Endothelial cell of umbilical vein (primary cell): ENCODE measurements around the gene GTF3C2. TPM values are rescaled to one million over a fixed set of nuclear protein-coding genes. Genes with fewer than 3 reads are reported as not detected.

Experiments used
- BruUV-seq: library from RNA; stranded (reverse); fragments of 400-500 nt; replicated peaks from 2 replicates; lab custom pipeline; 2021; lab: Mats Ljungman, UMichigan
- CTCF ChIA-PET: fragments of 300-600, 350-600 bp; sonication (Branson Sonifier 250); formaldehyde crosslinking; loops from one replicate; lab custom pipeline; 2021; ENCODE audit warnings: antibody characterized with exemption, inconsistent platforms; lab: Charles Lee
- POLR2A ChIA-PET: fragments of 300-600, 350-600 bp; sonication (Branson Sonifier 250); formaldehyde crosslinking; loops from one replicate; lab custom pipeline; 2021; ENCODE audit warnings: antibody characterized with exemption, inconsistent platforms; lab: Charles Lee
- DNase-seq: peaks from one replicate; pipeline ENCODE4 v3.0.0-alpha.2; 2011; ENCODE audit warnings: low read depth, low spot score
- FAIRE-seq: peaks from 2 replicates; lab custom pipeline; 2011; peaks lifted over from hg19 to GRCh38; lab: Jason Lieb, UNC
- H2AFZ ChIP-seq: 2 replicates; pipeline ENCODE4 v1.6.0; 2012; ENCODE audit warnings: low read depth, low read length, control low read depth, inconsistent platforms
- H3K27ac ChIP-seq: 2 replicates; pipeline ENCODE4 v1.5.1; 2011; ENCODE audit warnings: low read depth, mild to moderate bottlenecking, control low read depth, low read length, moderate library complexity; ENCODE audit not compliant: insufficient read depth
- H3K27me3 ChIP-seq, 2 experiments: 2 replicates each; pipeline versions ENCODE4 v1.6.0 to v1.6.1; 2011; ENCODE audit warnings: low read length in 2 of 2, mixed read lengths in 1 of 2; ENCODE audit not compliant: control insufficient read depth in 2 of 2, insufficient read depth in 2 of 2
- H3K36me3 ChIP-seq, 2 experiments: 2 replicates in 1 of 2; 3 replicates in 1 of 2; pipeline ENCODE4 v1.5.1; 2011; ENCODE audit warnings: low read length in 2 of 2, mild to moderate bottlenecking in 1 of 2, moderate library complexity in 1 of 2; ENCODE audit not compliant: control insufficient read depth in 2 of 2, insufficient read depth in 2 of 2; ENCODE audit errors: extremely low read depth in 1 of 2
- H3K4me1 ChIP-seq: 3 replicates; pipeline ENCODE4 v1.5.1; 2011; ENCODE audit warnings: mild to moderate bottlenecking, low read length; ENCODE audit not compliant: control insufficient read depth, insufficient read depth; ENCODE audit errors: extremely low read depth
- H3K4me2 ChIP-seq: 2 replicates; pipeline ENCODE4 v1.6.1; 2011; ENCODE audit warnings: low read length, control low read depth, mixed read lengths; ENCODE audit not compliant: insufficient read depth
- H3K4me3 ChIP-seq, 3 experiments: fragments of 200-600 bp in 1 of 3; sonication (generic), shearing (Covaris generic) in 1 of 3; replicated peaks in 1 of 3; 2 replicates each; pipeline ENCODE4 v1.5.1; 2011 to 2016; ENCODE audit warnings: control low read depth in 3 of 3, low read length in 3 of 3, mild to moderate bottlenecking in 2 of 3, inconsistent platforms in 1 of 3, low read depth in 1 of 3, moderate library complexity in 1 of 3; ENCODE audit not compliant: insufficient read depth in 1 of 3
- H3K79me2 ChIP-seq: 2 replicates; pipeline ENCODE4 v1.6.0; 2012; ENCODE audit warnings: low read length, inconsistent platforms; ENCODE audit not compliant: control insufficient read depth, insufficient read depth
- H3K9ac ChIP-seq: replicated peaks from 2 replicates; pipeline ENCODE3; 2011; ENCODE audit warnings: low read length, control low read depth; ENCODE audit not compliant: insufficient read depth; ENCODE audit errors: extremely low read depth
- H3K9me1 ChIP-seq: replicated peaks from 3 replicates; pipeline ENCODE4 v1.6.0; 2011; ENCODE audit warnings: mild to moderate bottlenecking, low read length; ENCODE audit not compliant: control insufficient read depth, insufficient read depth; ENCODE audit errors: extremely low read depth
- H3K9me3 ChIP-seq: replicated peaks from 2 replicates; pipeline ENCODE4 v1.5.1; 2012; ENCODE audit warnings: low read length, inconsistent platforms; ENCODE audit not compliant: control insufficient read depth, insufficient read depth
- H4K20me1 ChIP-seq: replicated peaks from 2 replicates; pipeline ENCODE3; 2011; ENCODE audit warnings: mild to moderate bottlenecking, low read length; ENCODE audit not compliant: control insufficient read depth, insufficient read depth; ENCODE audit errors: extremely low read depth
- EZH2 ChIP-seq: IDR thresholded peaks from 2 replicates; pipeline ENCODE4 v1.6.1; 2012; ENCODE audit warnings: borderline replicate concordance, low read depth, mild to moderate bottlenecking, moderate library complexity, low read length, inconsistent platforms; ENCODE audit not compliant: severe bottlenecking
- FOS ChIP-seq: IDR thresholded peaks from 2 replicates; pipeline ENCODE4 v1.6.1; 2011; ENCODE audit warnings: mild to moderate bottlenecking, low read length, moderate library complexity, borderline replicate concordance; ENCODE audit not compliant: insufficient read depth
- GATA2 ChIP-seq: IDR thresholded peaks from 2 replicates; pipeline ENCODE4 v1.7.0; 2011; ENCODE audit warnings: low read depth, mild to moderate bottlenecking, moderate library complexity, mixed read lengths, low read length; ENCODE audit not compliant: insufficient read length, insufficient read depth
- JUN ChIP-seq: IDR thresholded peaks from 2 replicates; pipeline ENCODE4 v1.6.1; 2011; ENCODE audit warnings: borderline replicate concordance, low read depth; ENCODE audit not compliant: insufficient read length, insufficient read depth
- MYC ChIP-seq: IDR thresholded peaks from one replicate; pipeline ENCODE4 v1.6.1; 2011; ENCODE audit warnings: mild to moderate bottlenecking, low read depth, low read length
- POLR2A ChIP-seq: IDR thresholded peaks from 2 replicates; pipeline ENCODE4 v1.6.1; 2012; ENCODE audit warnings: low read depth, mild to moderate bottlenecking, control low read depth, low read length
- POLR2AphosphoS5 ChIP-seq: IDR thresholded peaks from 2 replicates; pipeline ENCODE4 v1.6.1; 2012; ENCODE audit warnings: low read depth, mild to moderate bottlenecking, control low read depth, low read length, moderate library complexity; ENCODE audit not compliant: insufficient read depth
- dilution Hi-C: fragments of 300-500 bp; cut with MboI; formaldehyde crosslinking; loops from one replicate; pipeline ENCODE4 v1.15.0; 2019; ENCODE audit warnings: low sequenced_read_pairs; ENCODE audit not compliant: extremely low pct_ligation_motif_present
- intact Hi-C: fragments of 100-400 bp; cut with micrococcal nuclease; formaldehyde crosslinking; loops from one replicate; pipeline ENCODE4 v1.10.0; 2022
- polyA plus RNA-seq, 4 experiments: library from polyadenylated mRNA; depleted of rRNA in 3 of 4; stranded (reverse) in 3 of 4; unstranded in 1 of 4; fragments of >200 nt; gene quantifications; 2 replicates each; pipeline versions ENCODE4 v1.2.1 to v1.2.3, GENCODE V29; 2011 to 2012; ENCODE audit warnings: missing spikeins in 1 of 4
- total RNA-seq: library from RNA; stranded (reverse); gene quantifications from 2 replicates; pipeline ENCODE4 v1.2.3, GENCODE V29; 2021
- TF ChIP-seq, protein P1 (sequence below): IDR thresholded peaks from 2 replicates; pipeline ENCODE4 v1.6.1; 2011; ENCODE audit not compliant: insufficient read depth, insufficient read length
- TF ChIP-seq, protein P2 (sequence below), 2 donors: IDR thresholded peaks; 1 replicate in 1 of 2; 2 replicates in 1 of 2; pipeline ENCODE4 v1.5.1; 2011; ENCODE audit warnings: low read length in 2 of 2, mild to moderate bottlenecking in 2 of 2, moderate library complexity in 2 of 2, control low read depth in 1 of 2, inconsistent platforms in 1 of 2, low read depth in 1 of 2; ENCODE audit not compliant: insufficient read depth in 1 of 2; ENCODE audit errors: extremely low read depth in 1 of 2

GTF3C2 gene
- total and polyA plus RNA-seq, 2 donors (not counting 3 experiments of a cell fraction or from before 2014, with no cell fraction given), result 57.4 to 59.7 TPM

- TF ChIP-seq GATA2 (no peak), FOS (no peak), POLR2A (no peak), JUN (no peak), EZH2 (no peak), POLR2AphosphoS5 (no peak), MYC (no peak)
- TF ChIP-seq, protein P1, sequence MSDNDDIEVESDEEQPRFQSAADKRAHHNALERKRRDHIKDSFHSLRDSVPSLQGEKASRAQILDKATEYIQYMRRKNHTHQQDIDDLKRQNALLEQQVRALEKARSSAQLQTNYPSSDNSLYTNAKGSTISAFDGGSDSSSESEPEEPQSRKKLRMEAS, result no peak
- TF ChIP-seq, protein P2, sequence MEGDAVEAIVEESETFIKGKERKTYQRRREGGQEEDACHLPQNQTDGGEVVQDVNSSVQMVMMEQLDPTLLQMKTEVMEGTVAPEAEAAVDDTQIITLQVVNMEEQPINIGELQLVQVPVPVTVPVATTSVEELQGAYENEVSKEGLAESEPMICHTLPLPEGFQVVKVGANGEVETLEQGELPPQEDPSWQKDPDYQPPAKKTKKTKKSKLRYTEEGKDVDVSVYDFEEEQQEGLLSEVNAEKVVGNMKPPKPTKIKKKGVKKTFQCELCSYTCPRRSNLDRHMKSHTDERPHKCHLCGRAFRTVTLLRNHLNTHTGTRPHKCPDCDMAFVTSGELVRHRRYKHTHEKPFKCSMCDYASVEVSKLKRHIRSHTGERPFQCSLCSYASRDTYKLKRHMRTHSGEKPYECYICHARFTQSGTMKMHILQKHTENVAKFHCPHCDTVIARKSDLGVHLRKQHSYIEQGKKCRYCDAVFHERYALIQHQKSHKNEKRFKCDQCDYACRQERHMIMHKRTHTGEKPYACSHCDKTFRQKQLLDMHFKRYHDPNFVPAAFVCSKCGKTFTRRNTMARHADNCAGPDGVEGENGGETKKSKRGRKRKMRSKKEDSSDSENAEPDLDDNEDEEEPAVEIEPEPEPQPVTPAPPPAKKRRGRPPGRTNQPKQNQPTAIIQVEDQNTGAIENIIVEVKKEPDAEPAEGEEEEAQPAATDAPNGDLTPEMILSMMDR (IDR thresholded peaks at IDR 0.05; ENCODE audit: extremely low read depth in 1 of 2, insufficient read depth in 1 of 2, low read depth in 1 of 2, low read length in 2 of 2), result no peak
- H4K20me1 ChIP-seq, result no peaks in the 10 kb centered on the region
- H3K9ac ChIP-seq, result no peak overlapping the region
- no peaks in the 10 kb centered on the region for H3K9me3 ChIP-seq
- no peaks in the 10 kb centered on the region for H3K27me3 ChIP-seq
- H3K4me1 ChIP-seq, result peaks cover 4% of the 10 kb centered on the region
- intact Hi-C loops, result no loop called here
- ChIA-PET CTCF (interaction anchor here (1.7 kb wide), 1 partner anchor 19 kb away, joined by 5 read pairs; the partner anchor contains the start of gene PPM1G), POLR2A (no interaction called here)
- no peak overlapping the region for H3K4me3 ChIP-seq
- peaks cover 76% of the 10 kb centered on the region for H3K79me2 ChIP-seq
- no TSS peak for BruUV-seq
- peaks cover 2 to 4% of the 10 kb centered on the region in 2 experiments for H3K36me3 ChIP-seq
- no peak overlapping the region for H2AFZ ChIP-seq
- H3K4me2 ChIP-seq, result no peak overlapping the region
- FAIRE-seq (no peak), DNase-seq (no peak)
- dilution Hi-C loops, result no loop called here
- no peaks in the 10 kb centered on the region for H3K9me1 ChIP-seq
- no peak overlapping the region for H3K27ac ChIP-seq
Observed at GRCh38 chr2:27390822-27391679, 34.5 kb upstream of the GTF3C2 start.
